Measurements from ENCODE around the gene UNC45A. TPM values are rescaled to one million over a fixed set of nuclear protein-coding genes. Genes with fewer than 3 reads are reported as not detected.

Gene UNC45A
- total and polyA plus RNA-seq, 2 of the 4 experiments (the other 2 are of a cell fraction): 68.9 to 100 TPM

- H3K4me3 ChIP-seq (ENCODE audit: insufficient read depth, low read depth, low read length): no peak overlapping the region
- peak overlapping the region; percentile 70 for H3K23ac ChIP-seq (ENCODE audit: low read depth, low read length)
- in situ Hi-C loops (cut with MboI; ENCODE audit: low sequenced_read_pairs) (loop anchor here (25.0 kb wide), 2 partner anchors 1824 to 1999 kb away; no protein-coding TSS in a partner anchor), intact Hi-C loops (cut with micrococcal nuclease) (no loop called here), dilution Hi-C loops (cut with HindIII; ENCODE audit: low sequenced_read_pairs, unreplicated experiment) (no loop called here)
- peak overlapping the region in 1 of 2 experiments; percentile 82; a peak in 3 of 4 replicates for H4K8ac ChIP-seq (ENCODE audit: low read depth in 2 of 2, low read length in 2 of 2)
- H4K20me1 ChIP-seq (ENCODE audit: insufficient read depth, low read length): peaks cover 5% of the 10 kb centered on the region; the same call in 1 of the 2 replicates
- H3K56ac ChIP-seq (ENCODE audit: extremely low read depth, insufficient read depth, low read length): no peak overlapping the region
- ATAC-seq (ENCODE audit: low read depth) (0 out of 2 replicates have a peak, but pooled peaks have one; percentile 28), DNase-seq (no peak)
- peak overlapping the region; percentile 58 for H3K4me2 ChIP-seq (ENCODE audit: low read depth, low read length)
- H4K5ac ChIP-seq (ENCODE audit: low read depth, low read length): peak overlapping the region; percentile 11
- H3K4ac ChIP-seq (ENCODE audit: low read depth, low read length): peak overlapping the region; percentile 45
- ChIA-PET POLR2A (ENCODE audit: unreplicated experiment) (no interaction called here), CTCF (interaction anchor here (1.6 kb wide), 1 partner anchor 32 kb away, joined by 6 read pairs; no protein-coding TSS in a partner anchor)
- BruUV-seq (replicated peaks): no TSS peak
- H2BK120ac ChIP-seq (ENCODE audit: low read depth, low read length): 0 out of 2 replicates have a peak overlapping the region, but pooled peaks have one; percentile 1
- H2AK9ac ChIP-seq (replicated peaks; ENCODE audit: low read depth, low read length, poor library complexity): peak overlapping the region; percentile 46
- H2AFZ ChIP-seq (replicated peaks; ENCODE audit: low read length, poor library complexity): peak overlapping the region; percentile 28
- H3K9ac ChIP-seq (ENCODE audit: low read depth, low read length): peak overlapping the region; percentile 4; the same call in 1 of the 2 replicates
- no peak overlapping the region for H3K18ac ChIP-seq (ENCODE audit: low read depth, low read length)
- H3K79me1 ChIP-seq (ENCODE audit: low read depth in 1 of 2, low read length in 2 of 2): peaks cover 12 to 29% of the 10 kb centered on the region in 2 experiments
- no peak overlapping the region; the same call in 1 of the 2 replicates for H3K27ac ChIP-seq (ENCODE audit: insufficient read depth, low read length)
- H3K14ac ChIP-seq (replicated peaks; ENCODE audit: low read depth, low read length): no peak overlapping the region; the same call in 1 of the 2 replicates
- H2BK20ac ChIP-seq (ENCODE audit: low read depth, low read length): no peak overlapping the region
- H2BK15ac ChIP-seq (ENCODE audit: low read depth, low read length): no peak overlapping the region
- 69% methylated on average over 5 of the region's 6 CpGs; no CpG with 5 or more reads in 1 of the 2 experiments for WGBS, 2 experiments (ENCODE audit: extremely low coverage in 2 of 2, insufficient read length in 1 of 2)
- H2BK5ac ChIP-seq (ENCODE audit: low read depth, low read length, poor library complexity, severe bottlenecking): no peak overlapping the region
- no peaks in the 10 kb centered on the region for H3K36me3 ChIP-seq (ENCODE audit: control insufficient read depth, insufficient read depth, low read length)
- TF ChIP-seq FOS (IDR thresholded peaks at IDR 0.05; ENCODE audit: low read depth, low read length) (no peak), RAD21 (IDR thresholded peaks at IDR 0.05; ENCODE audit: low read length) (no peak), ELK1 (IDR thresholded peaks at IDR 0.05; ENCODE audit: borderline replicate concordance, low read depth, low read length) (no peak), MAFK (IDR thresholded peaks at IDR 0.05; ENCODE audit: low read depth, low read length) (no peak), CEBPB (IDR thresholded peaks at IDR 0.05; ENCODE audit: low read depth, low read length) (no peak), POLR2A (IDR thresholded peaks at IDR 0.05; ENCODE audit: low read depth, low read length) (no peak), MXI1 (IDR thresholded peaks at IDR 0.05; ENCODE audit: borderline replicate concordance, low read depth, low read length) (no peak), CTCF (conservative IDR thresholded peaks at IDR 0.05; ENCODE audit: low read depth, low read length) (no peak), USF2 (IDR thresholded peaks at IDR 0.05; ENCODE audit: low read depth, low read length) (no peak), BHLHE40 (IDR thresholded peaks at IDR 0.05; ENCODE audit: low read depth, low read length) (no peak), NFE2L2 (IDR thresholded peaks at IDR 0.05; ENCODE audit: low read depth, low read length) (no peak), SMC3 (IDR thresholded peaks at IDR 0.05; ENCODE audit: low read depth, low read length) (no peak), CHD1 (IDR thresholded peaks at IDR 0.05; ENCODE audit: low read depth, low read length) (no peak), MAZ (IDR thresholded peaks at IDR 0.05; ENCODE audit: borderline replicate concordance, low read depth, low read length) (no peak), RCOR1 (IDR thresholded peaks at IDR 0.05; ENCODE audit: insufficient replicate concordance, low read length) (no peak), RFX5 (IDR thresholded peaks at IDR 0.05; ENCODE audit: low read depth, low read length) (no peak)
- no peak overlapping the region for H2AK5ac ChIP-seq (ENCODE audit: low read depth, low read length)
- H3K4me1 ChIP-seq (ENCODE audit: control insufficient read depth, insufficient read depth, low read length): peaks cover 7% of the 10 kb centered on the region
- no peaks in the 10 kb centered on the region for H3K9me3 ChIP-seq (ENCODE audit: control insufficient read depth, insufficient read depth, low read length)
- peaks cover 3% of the 10 kb centered on the region; the same call in 1 of the 2 replicates for H3K9me1 ChIP-seq (ENCODE audit: insufficient read depth, low read length)
- no peaks in the 10 kb centered on the region for H3K27me3 ChIP-seq (ENCODE audit: control insufficient read depth, insufficient read depth, low read length)
- H4K91ac ChIP-seq (ENCODE audit: insufficient read depth, low read depth, low read length): peak overlapping the region; percentile 33; the same call in 1 of the 2 replicates
These were observed 53.2 kb downstream of the UNC45A start for GRCh38 chr15:90988296-90988695.

All from IMR-90 (cell line).